Measurements from ENCODE around the gene ADAMTS18. TPM values are rescaled to one million over a fixed set of nuclear protein-coding genes. Genes with fewer than 3 reads are reported as not detected.

Gene ADAMTS18
- total RNA-seq, 4 donors from 2014 or later, result 0.71 to 1.0 TPM; not detected in 2

DNA sequence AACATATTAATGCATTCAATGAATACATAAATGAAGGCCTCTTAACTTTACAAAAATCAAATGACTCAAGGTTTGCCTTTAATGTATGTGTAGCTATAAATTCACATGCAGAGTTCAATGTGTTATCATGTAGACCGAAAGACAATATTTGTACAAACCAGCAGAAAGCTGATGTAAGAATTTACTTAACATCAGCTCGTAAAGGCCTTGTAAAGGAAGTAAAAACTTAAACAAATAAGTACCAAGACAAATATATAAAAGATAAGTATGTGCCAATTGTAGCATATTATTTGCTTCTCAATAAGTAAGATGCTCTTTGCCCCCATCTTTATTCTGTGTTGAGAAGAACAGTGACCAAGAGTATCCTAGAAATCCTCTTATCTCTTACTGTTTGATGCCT lies 130.0 kb downstream of the ADAMTS18 start:
- intact Hi-C loops (cut with DNase I; ENCODE audit: low total_unique reads), result no loop called here
- WGBS, 2 donors, result 89 to 93% methylated on average over 2 of the region's 2 CpGs
- TF ChIP-seq CTCF (IDR thresholded peaks at IDR 0.05) (no peak), POLR2A (IDR thresholded peaks at IDR 0.05) (no peak)
- no peak overlapping the region for H3K4me3 ChIP-seq (ENCODE audit: low read depth, poor library complexity, severe bottlenecking)
- no peak for DNase-seq (ENCODE audit: low spot score in 2 of 2)

- intact Hi-C loops (cut with DNase I; ENCODE audit: low total_unique reads), result no loop called here
- no peak overlapping the region for H3K4me3 ChIP-seq (ENCODE audit: low read depth, poor library complexity, severe bottlenecking)
- DNase-seq (ENCODE audit: low spot score in 2 of 2), result no peak
- WGBS, 2 donors, result 69 to 94% methylated on average over 2 of the region's 2 CpGs
- TF ChIP-seq CTCF (IDR thresholded peaks at IDR 0.05) (no peak), POLR2A (IDR thresholded peaks at IDR 0.05) (no peak)
Observed at GRCh38 chr16:77304134-77304533, 130.7 kb downstream of the ADAMTS18 start.

DNA sequence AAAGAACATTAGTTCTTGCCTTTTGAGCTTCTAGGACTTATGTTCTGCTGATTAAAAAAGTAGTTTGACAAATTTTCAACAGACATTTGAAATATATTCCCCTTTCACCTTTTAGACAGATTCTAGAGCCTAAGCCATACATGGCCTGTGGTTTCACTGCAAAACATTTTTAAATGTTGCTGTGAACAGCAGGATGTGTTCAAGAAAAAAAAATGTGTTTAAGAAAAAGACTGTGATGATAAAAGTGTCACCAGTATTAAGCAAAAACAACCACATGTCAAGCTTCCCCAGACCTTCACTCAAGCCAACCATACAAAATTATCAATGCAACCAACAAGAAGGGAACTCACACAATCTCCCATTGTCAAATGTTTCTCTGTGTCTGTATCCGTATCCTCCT lies 132.2 kb downstream of the ADAMTS18 start:
- intact Hi-C loops (cut with DNase I; ENCODE audit: low total_unique reads), result no loop called here
- no peak for TF ChIP-seq POLR2A (IDR thresholded peaks at IDR 0.05)
- no peak for TF ChIP-seq CTCF (IDR thresholded peaks at IDR 0.05)
- H3K4me3 ChIP-seq (ENCODE audit: low read depth, poor library complexity, severe bottlenecking), result no peak overlapping the region
- DNase-seq (ENCODE audit: low spot score in 2 of 2), result no peak
- 69 to 85% methylated on average over 1 of the region's 1 CpG for WGBS, 2 donors

DNA sequence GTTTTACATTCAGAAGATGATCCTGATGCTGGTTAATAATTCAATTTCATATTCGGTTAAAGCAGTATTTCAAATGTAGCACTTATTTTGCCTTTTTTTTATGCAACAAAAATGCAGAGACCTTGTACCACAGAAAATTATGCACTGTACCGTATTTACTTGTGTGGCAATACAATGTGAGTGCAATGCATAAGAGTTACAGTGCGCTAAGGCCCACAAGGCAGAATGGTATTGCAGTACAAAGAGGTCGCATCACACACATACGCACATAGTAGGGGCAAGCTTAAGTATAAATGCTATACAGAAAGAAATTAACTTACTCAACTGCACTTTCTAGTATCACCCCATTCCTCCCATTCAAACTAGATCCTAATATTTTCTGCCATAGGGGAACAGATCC lies 132.6 kb downstream of the ADAMTS18 start:
- WGBS, 2 donors, result 88 to 92% methylated on average over 5 of the region's 5 CpGs
- intact Hi-C loops (cut with DNase I; ENCODE audit: low total_unique reads), result no loop called here
- no peak for TF ChIP-seq CTCF (IDR thresholded peaks at IDR 0.05)
- no peak for TF ChIP-seq POLR2A (IDR thresholded peaks at IDR 0.05)
- DNase-seq (ENCODE audit: low spot score in 2 of 2), result no peak
- H3K4me3 ChIP-seq (ENCODE audit: low read depth, poor library complexity, severe bottlenecking), result no peak overlapping the region

GRCh38 chr16:77300256-77300655 lies 134.6 kb downstream of the ADAMTS18 start:
- no peak for TF ChIP-seq CTCF (IDR thresholded peaks at IDR 0.05)
- intact Hi-C loops (cut with DNase I; ENCODE audit: low total_unique reads), result no loop called here
- DNase-seq (ENCODE audit: low spot score in 2 of 2), result no peak
- no peak overlapping the region for H3K4me3 ChIP-seq (ENCODE audit: low read depth, poor library complexity, severe bottlenecking)
- WGBS, 2 donors, result 90 to 92% methylated on average over 3 of the region's 3 CpGs

DNA sequence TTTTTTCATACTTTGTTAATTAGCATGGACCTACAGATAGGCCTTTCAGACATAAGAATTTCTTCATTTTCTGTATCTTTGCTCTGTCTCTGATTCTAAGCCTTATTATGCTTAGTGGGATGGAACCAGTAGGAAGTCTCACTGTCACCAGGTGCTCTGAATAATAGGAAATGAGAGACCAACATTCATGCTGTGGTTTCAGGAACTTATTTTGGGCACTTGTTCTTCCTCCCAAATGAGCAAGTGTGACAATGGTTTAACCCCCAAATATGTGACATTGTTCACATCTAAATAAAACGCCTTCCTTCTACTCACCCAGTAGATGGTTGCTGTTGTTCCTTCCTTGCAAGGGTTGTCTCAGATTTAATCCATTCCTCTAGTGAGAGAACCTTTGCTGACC lies 135.4 kb downstream of the ADAMTS18 start:
- no peak for DNase-seq (ENCODE audit: low spot score in 2 of 2)
- WGBS, 2 donors, result 79 to 95% methylated on average over 1 of the region's 1 CpG
- no peak overlapping the region for H3K4me3 ChIP-seq (ENCODE audit: low read depth, poor library complexity, severe bottlenecking)
- no peak for TF ChIP-seq CTCF (IDR thresholded peaks at IDR 0.05)
- no peak for TF ChIP-seq POLR2A (IDR thresholded peaks at IDR 0.05)
- intact Hi-C loops (cut with DNase I; ENCODE audit: low total_unique reads), result no loop called here
